Panc1 (cell line): ENCODE measurements around the gene C8B. TPM values are rescaled to one million over a fixed set of nuclear protein-coding genes. Genes with fewer than 3 reads are reported as not detected.

ENCODE experiments used
- ATAC-seq: fragments of 200-7000 bp; cut with Tn5 transposase; 2 replicates; pipeline ENCODE4 v1.9.1; 2020; ENCODE audit warnings: mild to moderate bottlenecking, moderate library complexity
- BruUV-seq: library from RNA; stranded (reverse); fragments of 400-500 nt; replicated peaks from 2 replicates; lab custom pipeline; 2021; lab: Mats Ljungman, UMichigan
- CTCF ChIA-PET: fragments of 300-600 bp; sonication (Branson Sonifier 250); formaldehyde crosslinking; loops from one replicate; lab custom pipeline; 2022; ENCODE audit warnings: antibody characterized with exemption; lab: Charles Lee
- POLR2A ChIA-PET: fragments of 300-600 bp; sonication (Branson Sonifier 250); formaldehyde crosslinking; loops from one replicate; lab custom pipeline; 2022; ENCODE audit warnings: antibody characterized with exemption; lab: Charles Lee
- DNase-seq: peaks from one replicate; pipeline ENCODE4 v3.0.0-alpha.2; 2010; ENCODE audit warnings: low read depth, low spot score
- H3K27ac ChIP-seq: 2 replicates; pipeline ENCODE4 v1.5.1; 2011; ENCODE audit warnings: mild to moderate bottlenecking, low read length, inconsistent platforms
- H3K27me3 ChIP-seq: fragments of 200-500 bp; sonication (Bioruptor generic); 2 replicates; pipeline ENCODE4 v1.6.0; 2014; ENCODE audit warnings: low read length, inconsistent platforms; ENCODE audit not compliant: control insufficient read depth, insufficient read depth
- H3K36me3 ChIP-seq: fragments of 200-500 bp; sonication (Bioruptor generic); 2 replicates; pipeline ENCODE4 v1.5.1; 2014; ENCODE audit warnings: inconsistent platforms, mild to moderate bottlenecking, low read length, moderate library complexity; ENCODE audit not compliant: control insufficient read depth, insufficient read depth
- H3K4me1 ChIP-seq: 2 replicates; pipeline ENCODE4 v1.5.1; 2011; ENCODE audit warnings: inconsistent platforms, mild to moderate bottlenecking, low read length, moderate library complexity; ENCODE audit not compliant: control insufficient read depth, insufficient read depth
- H3K4me3 ChIP-seq, 2 experiments: 2 replicates each; pipeline ENCODE4 v1.5.1; 2011 to 2012; ENCODE audit warnings: low read depth in 2 of 2, low read length in 2 of 2, mild to moderate bottlenecking in 2 of 2, inconsistent platforms in 1 of 2, moderate library complexity in 1 of 2
- H3K9me3 ChIP-seq: fragments of 200-500 bp; sonication (Bioruptor generic); 2 replicates; pipeline ENCODE4 v1.5.1; 2014; ENCODE audit warnings: low read depth, mild to moderate bottlenecking, inconsistent platforms, low read length, moderate library complexity; ENCODE audit not compliant: control insufficient read depth, insufficient read depth
- POLR2AphosphoS5 ChIP-seq: IDR thresholded peaks from 2 replicates; pipeline ENCODE4 v1.6.1; 2012; ENCODE audit warnings: mild to moderate bottlenecking, low read depth, low read length, moderate library complexity
- in situ Hi-C: cut with HindIII; loops from 2 replicates; pipeline ENCODE4 v1.10.0; 2016; ENCODE audit warnings: low sequenced_read_pairs, low pct_unique_long_range_greater_than_20kb
- intact Hi-C: fragments of 100-400 bp; cut with micrococcal nuclease; formaldehyde crosslinking; loops from one replicate; pipeline ENCODE4 v1.10.0; 2022; ENCODE audit not compliant: unreplicated experiment
- total RNA-seq: library from RNA; stranded (reverse); gene quantifications from one replicate; pipeline ENCODE4 v1.2.1, GENCODE V29; 2021; ENCODE audit not compliant: unreplicated experiment

The C8B gene
- total RNA-seq, 1 experiment from 2014 or later: not detected

- DNase-seq (no peak), ATAC-seq (no peak)
- BruUV-seq: no TSS peak
- H3K27me3 ChIP-seq: 0 out of 2 replicates have a peak, but pooled peaks cover 5% of the 10 kb centered on the region
- no peaks in the 10 kb centered on the region for H3K36me3 ChIP-seq
- ChIA-PET POLR2A (no interaction called here), CTCF (no interaction called here)
- H3K9me3 ChIP-seq: no peaks in the 10 kb centered on the region
- no peaks in the 10 kb centered on the region for H3K4me1 ChIP-seq
- intact Hi-C loops: no loop called here
- in situ Hi-C loops: no loop called here
- no peak overlapping the region for H3K27ac ChIP-seq
- TF ChIP-seq POLR2AphosphoS5: no peak
- no peak overlapping the region for H3K4me3 ChIP-seq
These were observed 85.0 kb downstream of the C8B start for GRCh38 chr1:56880774-56881173.

Other genes starting within 250 kb of the C8B start
- 0.49 TPM for gene FYB2, start 146.6 kb downstream of the C8B start, total RNA-seq
- not detected for gene C8A, start 111.2 kb downstream of the C8B start, total RNA-seq